Neural progenitor cell (in vitro differentiated cells): ENCODE data around the gene MVB12B. TPM values are rescaled to one million over a fixed set of nuclear protein-coding genes. Genes with fewer than 3 reads are reported as not detected.

Experiments
- DNase-seq: peaks from one replicate; pipeline ENCODE4 v3.0.0-alpha.2; 2016; ENCODE audit warnings: low spot score
- H2AFZ ChIP-seq: fragments of 200-600 bp; sonication (generic); replicated peaks from 2 replicates; pipeline ENCODE4 v1.6.1; 2016; ENCODE audit warnings: antibody characterized with exemption
- H3F3A ChIP-seq: fragments of 200-600 bp; sonication (generic); 2 replicates; pipeline ENCODE4 v1.6.1; 2016; ENCODE audit warnings: antibody characterized with exemption, low read depth
- H3K27ac ChIP-seq: fragments of 200-600 bp; sonication (generic); 2 replicates; pipeline ENCODE4 v1.5.1; 2016; ENCODE audit warnings: mild to moderate bottlenecking
- H3K27me3 ChIP-seq: fragments of 200-600 bp; sonication (generic); 2 replicates; pipeline ENCODE4 v1.6.1; 2016; ENCODE audit warnings: mild to moderate bottlenecking, moderate library complexity
- H3K36me3 ChIP-seq: fragments of 200-600 bp; sonication (generic); 2 replicates; pipeline ENCODE4 v1.5.1; 2016
- H3K4me1 ChIP-seq: fragments of 200-600 bp; sonication (generic); 2 replicates; pipeline ENCODE4 v1.6.1; 2016; ENCODE audit warnings: mixed run types
- H3K4me2 ChIP-seq: fragments of 200-600 bp; sonication (generic); 2 replicates; pipeline ENCODE4 v1.6.1; 2016
- H3K4me3 ChIP-seq: fragments of 200-600 bp; sonication (generic); 2 replicates; pipeline ENCODE4 v1.5.1; 2016
- H3K79me2 ChIP-seq: fragments of 200-600 bp; sonication (generic); 2 replicates; pipeline ENCODE4 v1.6.1; 2016; ENCODE audit warnings: low read depth
- H3K9ac ChIP-seq: fragments of 200-600 bp; sonication (generic); 2 replicates; pipeline ENCODE4 v1.6.1; 2016
- H3K9me3 ChIP-seq: fragments of 200-600 bp; sonication (generic); 2 replicates; pipeline ENCODE4 v1.5.1; 2016; ENCODE audit warnings: low read depth
- H4K20me1 ChIP-seq: fragments of 200-600 bp; sonication (generic); 2 replicates; pipeline ENCODE4 v1.6.1; 2016; ENCODE audit warnings: low read depth
- H3K27ac Mint-ChIP-seq: 3 replicates; pipeline ENCODE4 v1.8.0; 2021; ENCODE audit warnings: mixed read lengths
- H3K27me3 Mint-ChIP-seq: 2 replicates; pipeline ENCODE4 v1.8.0; 2022; ENCODE audit warnings: low read depth, mild to moderate bottlenecking, inconsistent platforms, moderate library complexity, mixed read lengths; ENCODE audit not compliant: insufficient read depth
- H3K36me3 Mint-ChIP-seq: 3 replicates; pipeline ENCODE4 v1.8.0; 2021; ENCODE audit warnings: mixed read lengths
- H3K4me1 Mint-ChIP-seq: 3 replicates; pipeline ENCODE4 v1.8.0; 2021; ENCODE audit warnings: mixed read lengths
- H3K4me3 Mint-ChIP-seq: 3 replicates; pipeline ENCODE4 v1.8.0; 2021; ENCODE audit warnings: mild to moderate bottlenecking, moderate library complexity, mixed read lengths
- H3K9me3 Mint-ChIP-seq: 3 replicates; pipeline ENCODE4 v1.8.0; 2020; ENCODE audit warnings: mixed read lengths
- CTCF ChIP-seq: fragments of 200-600 bp; sonication (generic); IDR thresholded peaks from 2 replicates; pipeline ENCODE4 v1.5.1; 2017; ENCODE audit warnings: antibody characterized with exemption, mild to moderate bottlenecking
- EZH2 ChIP-seq: fragments of 200-600 bp; sonication (generic); IDR thresholded peaks from 2 replicates; pipeline ENCODE4 v1.6.1; 2017; ENCODE audit warnings: antibody characterized with exemption, mild to moderate bottlenecking, moderate library complexity
- EZH2phosphoT487 ChIP-seq: fragments of 200-600 bp; sonication (generic); IDR thresholded peaks from 2 replicates; pipeline ENCODE4 v1.6.1; 2017; ENCODE audit warnings: antibody characterized with exemption
- total RNA-seq: library from RNA; depleted of rRNA; stranded (reverse); fragments of >200 nt; gene quantifications from 2 replicates; pipeline ENCODE4 v1.2.3, GENCODE V29; 2015; ENCODE audit warnings: low replicate concordance

MVB12B gene
- total RNA-seq, 1 donor from 2014 or later: 16.1 TPM

- no peaks in the 10 kb centered on the region for H3K79me2 ChIP-seq
- no peaks in the 10 kb centered on the region for H3K36me3 Mint-ChIP-seq
- H3K27me3 ChIP-seq: no peaks in the 10 kb centered on the region
- peaks cover 2% of the 10 kb centered on the region for H3K9me3 Mint-ChIP-seq
- no peak overlapping the region for H2AFZ ChIP-seq
- no peak for TF ChIP-seq CTCF
- TF ChIP-seq EZH2: no peak
- no peak for TF ChIP-seq EZH2phosphoT487
- peaks cover 2% of the 10 kb centered on the region for H3K4me1 Mint-ChIP-seq
- no peak overlapping the region for H3K4me2 ChIP-seq
- H3K27ac Mint-ChIP-seq: no peak overlapping the region
- no peaks in the 10 kb centered on the region for H4K20me1 ChIP-seq
- peaks cover 19% of the 10 kb centered on the region for H3K27me3 Mint-ChIP-seq
- no peak for DNase-seq
- H3K4me3 ChIP-seq: no peak overlapping the region
- peaks cover 17% of the 10 kb centered on the region for H3K4me1 ChIP-seq
- no peaks in the 10 kb centered on the region for H3K9me3 ChIP-seq
- H3F3A ChIP-seq: peaks cover 21% of the 10 kb centered on the region
- no peaks in the 10 kb centered on the region for H3K36me3 ChIP-seq
- no peak overlapping the region for H3K9ac ChIP-seq
- no peak overlapping the region for H3K27ac ChIP-seq
- H3K4me3 Mint-ChIP-seq: no peak overlapping the region
Measured at GRCh38 chr9:126316085-126316655, 10.5 kb upstream of the MVB12B start.

GRCh38 chr9:126317513-126317912 is 9.1 kb upstream of the MVB12B start:
- no peaks in the 10 kb centered on the region for H3K36me3 Mint-ChIP-seq
- Histone ChIP-seq H3K4me1 (peaks cover 17% of the 10 kb centered on the region), H3K9me3 (no peaks in the 10 kb centered on the region), H3K4me3 (no peak overlapping the region), H3K79me2 (no peaks in the 10 kb centered on the region), H3F3A (peaks cover 21% of the 10 kb centered on the region), H3K27ac (no peak overlapping the region), H3K9ac (no peak overlapping the region), H3K36me3 (no peaks in the 10 kb centered on the region), H4K20me1 (no peaks in the 10 kb centered on the region), H3K27me3 (no peaks in the 10 kb centered on the region), H3K4me2 (no peak overlapping the region), H2AFZ (no peak overlapping the region)
- peaks cover 2% of the 10 kb centered on the region for H3K9me3 Mint-ChIP-seq
- DNase-seq: no peak
- H3K27me3 Mint-ChIP-seq: peaks cover 19% of the 10 kb centered on the region
- TF ChIP-seq EZH2phosphoT487 (no peak), EZH2 (no peak), CTCF (peak; percentile 31)
- peaks cover 2% of the 10 kb centered on the region for H3K4me1 Mint-ChIP-seq
- no peak overlapping the region for H3K4me3 Mint-ChIP-seq
- H3K27ac Mint-ChIP-seq: no peak overlapping the region

GRCh38 chr9:126318858-126319257 is 7.8 kb upstream of the MVB12B start:
- no peaks in the 10 kb centered on the region for H3K9me3 ChIP-seq
- no peak overlapping the region for H3K27ac ChIP-seq
- H2AFZ ChIP-seq: peak overlapping the region; percentile 43
- Mint-ChIP-seq H3K36me3 (no peaks in the 10 kb centered on the region), H3K27ac (no peak overlapping the region), H3K9me3 (peaks cover 12% of the 10 kb centered on the region), H3K4me1 (peaks cover 2% of the 10 kb centered on the region), H3K27me3 (peaks cover 16% of the 10 kb centered on the region), H3K4me3 (no peak overlapping the region)
- H3K4me2 ChIP-seq: peak overlapping the region; percentile 24
- no peak overlapping the region for H3K9ac ChIP-seq
- H4K20me1 ChIP-seq: no peaks in the 10 kb centered on the region
- peaks cover 21% of the 10 kb centered on the region for H3F3A ChIP-seq
- no peaks in the 10 kb centered on the region for H3K36me3 ChIP-seq
- TF ChIP-seq CTCF (no peak), EZH2phosphoT487 (no peak), EZH2 (no peak)
- H3K4me1 ChIP-seq: peaks cover 17% of the 10 kb centered on the region
- no peaks in the 10 kb centered on the region for H3K79me2 ChIP-seq
- no peak overlapping the region for H3K4me3 ChIP-seq
- no peaks in the 10 kb centered on the region for H3K27me3 ChIP-seq
- peak; percentile 34 for DNase-seq
